Activated T-helper 1 cell treated with Interleukin-2 at 50 U/mL for 16 hours (primary cell): ENCODE measurements around the gene RPS13.
"Not testable (repeated sequence)": the region's sequence is repeated elsewhere in the genome, so short reads cannot be mapped to it uniquely, and the experiment has no call there.

Experiments
- DNase-seq: peaks from one replicate; pipeline ENCODE4 v3.0.0-alpha.2; 2020; ENCODE audit warnings: low read depth

Gene RPS13

DNA sequence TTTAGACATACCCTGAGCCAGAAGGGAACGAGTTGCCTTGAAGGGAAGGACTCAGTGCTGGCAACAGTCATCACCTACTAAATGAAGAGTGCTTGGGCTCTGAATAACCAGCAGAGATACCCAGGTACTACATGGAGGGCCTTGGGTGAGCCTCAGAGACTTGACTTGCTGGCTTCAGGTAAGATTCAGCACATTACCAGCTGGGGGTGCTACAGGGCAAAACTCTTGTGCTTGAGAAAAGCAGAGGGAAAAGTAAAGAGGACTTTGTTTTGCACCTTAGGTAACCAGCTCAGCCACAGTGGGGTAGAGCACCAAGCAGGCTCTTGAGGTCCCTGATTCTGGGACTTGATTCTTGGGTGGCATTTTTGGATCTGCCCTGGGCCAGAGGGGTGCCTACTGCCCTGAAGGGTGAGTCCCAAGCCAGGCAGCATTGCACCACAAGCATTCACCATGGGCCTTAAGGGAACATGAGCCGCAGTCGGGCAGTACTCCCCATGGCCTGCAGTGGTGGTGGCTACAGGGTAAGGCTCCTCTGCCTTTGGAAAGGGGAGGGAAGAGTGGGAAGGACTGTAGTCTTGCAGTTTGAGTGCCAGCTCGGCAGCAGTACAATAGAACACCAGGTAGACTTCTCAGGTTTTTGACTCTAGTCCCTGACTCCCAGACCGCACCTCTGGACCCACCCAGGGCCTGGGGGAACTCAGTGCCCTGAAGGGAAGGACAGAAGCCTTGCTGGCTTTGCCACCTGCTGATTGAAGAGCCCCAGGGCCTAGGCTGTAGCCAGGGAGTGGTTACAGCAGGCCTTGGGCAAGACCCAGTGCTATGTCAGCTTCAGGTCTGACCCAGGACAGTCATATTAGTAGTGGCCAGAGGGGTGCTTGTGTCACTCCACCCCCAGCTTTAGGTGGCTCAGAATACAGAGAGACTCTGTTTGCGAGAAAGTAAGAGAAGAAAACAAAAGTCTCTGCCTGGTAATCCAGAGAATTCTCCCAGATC lies 40.5 kb downstream of the RPS13 start:
- DNase-seq = no peak

DNA sequence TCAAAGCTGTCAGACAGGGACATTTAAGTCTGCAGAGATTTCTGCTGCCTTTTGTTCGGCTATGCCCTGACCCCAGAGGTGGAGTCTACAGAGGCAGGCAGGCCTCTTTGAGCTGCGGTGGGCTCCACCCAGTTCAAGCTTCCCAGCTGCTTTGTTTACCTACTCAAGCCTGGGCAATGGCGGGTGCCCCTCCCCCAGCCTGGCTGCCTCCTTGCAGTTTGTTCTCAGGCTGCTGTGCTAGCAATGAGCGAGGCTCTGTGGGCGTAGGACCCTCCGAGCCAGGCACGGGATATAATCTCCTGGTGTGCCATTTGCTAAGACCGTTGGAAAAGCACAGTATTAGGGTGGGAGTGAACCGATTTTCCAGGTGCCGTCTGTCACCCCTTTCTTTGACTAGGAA lies 43.4 kb downstream of the RPS13 start:
- DNase-seq = not testable (repeated sequence)

DNA sequence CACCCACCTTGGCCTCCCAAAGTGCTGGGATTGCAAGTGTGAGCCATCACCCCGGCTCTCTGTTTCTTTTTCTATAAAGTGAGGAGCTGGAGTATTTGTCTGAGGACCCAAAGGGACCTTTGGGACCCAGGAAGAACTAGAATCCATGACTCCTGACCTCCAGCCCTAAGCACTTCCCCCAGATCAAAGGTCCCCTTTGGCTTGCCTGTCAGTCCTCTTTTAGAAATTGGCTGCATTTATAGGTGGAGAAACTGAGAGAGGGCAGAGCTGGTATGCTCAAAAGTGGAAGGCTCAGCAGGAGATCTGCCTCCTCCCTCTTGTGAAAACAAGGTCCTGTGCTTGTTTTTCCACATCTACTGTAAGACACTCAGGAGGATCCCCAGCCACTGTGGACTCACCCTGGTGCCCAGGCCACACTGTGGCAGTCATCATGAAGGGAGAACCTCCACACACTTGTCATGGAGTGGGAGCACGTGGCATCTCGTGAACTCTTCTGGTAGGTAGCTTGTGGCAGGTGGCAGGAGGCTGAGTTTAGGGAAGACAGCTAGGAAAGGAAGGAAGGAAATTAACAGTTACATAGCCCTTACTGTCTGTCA lies 50.9 kb downstream of the RPS13 start:
- no peak for DNase-seq

DNA sequence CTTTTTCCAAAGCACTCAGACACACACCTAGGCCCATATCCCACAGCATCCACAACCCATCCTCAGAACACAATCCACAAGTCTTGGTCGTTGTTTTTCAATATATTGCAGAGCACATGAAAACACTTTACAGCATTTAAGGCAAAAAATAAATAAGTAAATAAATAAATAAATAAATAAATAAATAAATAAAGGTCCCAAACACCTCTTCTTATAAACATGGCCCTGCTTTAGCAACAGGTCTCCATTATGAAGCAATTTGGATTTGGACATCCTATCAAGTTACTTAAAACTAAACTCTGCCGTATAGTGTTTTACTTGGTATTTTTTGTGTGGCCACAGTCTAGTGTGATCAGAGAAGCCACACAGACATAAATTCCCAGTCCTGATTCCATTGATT lies 52.5 kb downstream of the RPS13 start:
- no peak for DNase-seq
